Measurements from ENCODE around the gene TNS4.

The TNS4 gene

DNA sequence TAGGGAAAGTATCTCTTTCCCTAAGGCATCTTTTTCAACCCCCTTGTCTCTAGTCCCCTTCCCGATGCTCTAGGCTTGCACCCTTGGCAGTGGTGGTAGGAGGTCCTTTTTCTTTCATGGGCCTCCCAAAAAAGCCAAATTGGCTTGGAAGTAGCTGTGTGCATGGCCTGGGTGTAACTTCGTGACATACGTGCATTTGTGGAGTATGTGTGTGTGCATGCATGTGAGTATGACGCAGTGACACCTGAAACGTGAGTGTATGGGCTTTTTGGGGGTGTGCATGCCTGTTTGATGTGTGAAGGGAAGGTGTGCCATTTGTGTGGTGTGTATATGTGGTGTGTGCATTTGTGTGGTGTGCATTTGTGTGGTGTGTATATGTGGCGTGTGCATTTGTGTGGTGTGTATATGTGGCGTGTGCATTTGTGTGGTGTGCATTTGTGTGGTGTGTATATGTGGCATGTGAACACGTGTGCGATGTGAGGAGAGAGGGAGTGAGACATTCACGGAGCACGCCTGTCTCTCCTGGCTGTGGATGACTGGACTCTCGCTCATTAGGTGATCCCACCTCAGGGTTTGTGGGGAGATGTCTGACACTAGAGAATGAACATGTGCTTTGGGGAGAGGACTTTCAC, 42.5 kb downstream of the TNS4 start:
- Histone ChIP-seq H3K27ac (ENCODE audit: low read length) (no peak overlapping the region), H3K4me1 (ENCODE audit: control insufficient read depth in 1 of 2, insufficient read depth in 2 of 2, low read length in 2 of 2) (peaks cover 29 to 90% of the 10 kb centered on the region in 2 donors)

DNA sequence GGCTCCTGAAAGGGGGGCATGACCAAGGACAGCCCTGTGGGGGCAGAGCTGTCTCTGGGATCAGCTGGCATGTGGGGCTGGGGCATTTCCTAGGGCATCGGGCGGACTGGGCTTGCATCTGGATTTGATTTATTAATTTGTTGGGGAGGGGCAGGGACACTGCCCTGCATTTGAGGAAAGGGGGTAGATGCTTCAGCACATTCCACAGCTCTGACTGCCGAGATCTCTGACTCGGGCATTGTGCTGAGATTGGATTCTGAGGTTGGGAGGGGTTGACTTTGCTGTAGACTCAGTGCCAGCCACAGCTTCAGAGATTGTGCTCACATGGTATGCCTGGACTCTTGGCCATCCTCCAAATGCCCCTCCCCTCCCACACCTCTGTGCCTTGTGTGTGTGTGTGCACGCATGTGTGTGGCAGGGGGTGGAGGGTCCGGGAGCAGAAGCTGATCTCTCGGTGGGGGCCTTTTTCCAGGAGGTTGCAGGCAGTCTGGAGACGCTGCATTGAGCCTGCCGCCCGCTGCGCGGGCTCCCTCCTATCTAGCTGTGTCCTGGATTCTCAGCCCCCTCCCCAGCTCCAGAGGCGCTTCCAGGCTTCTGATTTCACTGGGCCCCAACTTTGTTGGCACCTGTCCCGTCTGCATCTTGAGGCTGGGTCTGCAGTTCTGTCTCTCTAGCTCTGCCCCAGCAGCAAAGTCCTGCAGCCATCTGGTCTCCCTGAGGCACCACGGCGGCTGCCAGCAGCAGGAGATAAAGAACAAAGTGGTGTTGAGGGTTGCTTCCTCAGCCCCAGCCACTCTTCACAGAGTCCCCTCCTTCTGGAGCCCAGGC, 43.2 kb downstream of the TNS4 start:
- peak overlapping the region in 1 of 2 donors; percentile 13 for H3K4me3 ChIP-seq (ENCODE audit: low read depth in 1 of 2, low read length in 2 of 2)
- peaks cover 39% of the 10 kb centered on the region in 2 donors for H3K36me3 ChIP-seq (ENCODE audit: control insufficient read depth in 1 of 2, insufficient read depth in 2 of 2, low read length in 2 of 2)
- peaks cover 29 to 90% of the 10 kb centered on the region in 2 donors for H3K4me1 ChIP-seq (ENCODE audit: control insufficient read depth in 1 of 2, insufficient read depth in 2 of 2, low read length in 2 of 2)
- no peaks in the 10 kb centered on the region for H3K9me3 ChIP-seq (ENCODE audit: control insufficient read depth in 1 of 2, low read length in 2 of 2)
- H3K27ac ChIP-seq (ENCODE audit: low read length): no peak overlapping the region
- no peaks in the 10 kb centered on the region for H3K27me3 ChIP-seq (ENCODE audit: low read depth, low read length)

More for the DNA sequence above, 42.5 kb downstream of the TNS4 start:
- H3K27me3 ChIP-seq (ENCODE audit: low read depth, low read length): no peaks in the 10 kb centered on the region
- H3K9me3 ChIP-seq (ENCODE audit: control insufficient read depth in 1 of 2, low read length in 2 of 2): no peaks in the 10 kb centered on the region
- no peak overlapping the region for H3K4me3 ChIP-seq (ENCODE audit: low read depth in 1 of 2, low read length in 2 of 2)
- peaks cover 31 to 32% of the 10 kb centered on the region in 2 donors for H3K36me3 ChIP-seq (ENCODE audit: control insufficient read depth in 1 of 2, insufficient read depth in 2 of 2, low read length in 2 of 2)

DNA sequence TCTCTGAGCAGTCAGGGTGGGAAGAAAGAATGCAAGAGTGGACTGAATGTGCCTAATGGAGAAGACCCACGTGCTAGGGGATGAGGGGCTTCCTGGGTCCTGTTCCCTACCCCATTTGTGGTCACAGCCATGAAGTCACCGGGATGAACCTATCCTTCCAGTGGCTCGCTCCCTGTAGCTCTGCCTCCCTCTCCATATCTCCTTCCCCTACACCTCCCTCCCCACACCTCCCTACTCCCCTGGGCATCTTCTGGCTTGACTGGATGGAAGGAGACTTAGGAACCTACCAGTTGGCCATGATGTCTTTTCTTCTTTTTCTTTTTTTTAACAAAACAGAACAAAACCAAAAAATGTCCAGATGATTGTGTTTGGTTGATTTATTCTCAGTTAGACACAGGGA, 44.1 kb downstream of the TNS4 start:
- H3K27ac ChIP-seq (ENCODE audit: low read length): peak overlapping the region; percentile 19
- H3K4me1 ChIP-seq (ENCODE audit: control insufficient read depth in 1 of 2, insufficient read depth in 2 of 2, low read length in 2 of 2): peaks cover 32 to 90% of the 10 kb centered on the region in 2 donors
- H3K4me3 ChIP-seq (ENCODE audit: low read depth in 1 of 2, low read length in 2 of 2): peak overlapping the region in 1 of 2 donors; percentile 13
- H3K27me3 ChIP-seq (ENCODE audit: low read depth, low read length): no peaks in the 10 kb centered on the region
- H3K9me3 ChIP-seq (ENCODE audit: control insufficient read depth in 1 of 2, low read length in 2 of 2): no peaks in the 10 kb centered on the region
- peaks cover 40 to 46% of the 10 kb centered on the region in 2 donors for H3K36me3 ChIP-seq (ENCODE audit: control insufficient read depth in 1 of 2, insufficient read depth in 2 of 2, low read length in 2 of 2)

DNA sequence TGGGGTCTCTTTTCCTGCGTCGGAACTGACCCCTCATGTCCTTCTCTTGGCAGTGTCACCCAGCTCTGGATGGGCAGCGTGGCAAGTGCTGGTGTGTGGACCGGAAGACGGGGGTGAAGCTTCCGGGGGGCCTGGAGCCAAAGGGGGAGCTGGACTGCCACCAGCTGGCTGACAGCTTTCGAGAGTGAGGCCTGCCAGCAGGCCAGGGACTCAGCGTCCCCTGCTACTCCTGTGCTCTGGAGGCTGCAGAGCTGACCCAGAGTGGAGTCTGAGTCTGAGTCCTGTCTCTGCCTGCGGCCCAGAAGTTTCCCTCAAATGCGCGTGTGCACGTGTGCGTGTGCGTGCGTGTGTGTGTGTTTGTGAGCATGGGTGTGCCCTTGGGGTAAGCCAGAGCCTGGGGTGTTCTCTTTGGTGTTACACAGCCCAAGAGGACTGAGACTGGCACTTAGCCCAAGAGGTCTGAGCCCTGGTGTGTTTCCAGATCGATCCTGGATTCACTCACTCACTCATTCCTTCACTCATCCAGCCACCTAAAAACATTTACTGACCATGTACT, 44.9 kb downstream of the TNS4 start:
- Histone ChIP-seq H3K36me3 (ENCODE audit: control insufficient read depth in 1 of 2, insufficient read depth in 2 of 2, low read length in 2 of 2) (peaks cover 44 to 50% of the 10 kb centered on the region in 2 donors), H3K9me3 (ENCODE audit: control insufficient read depth in 1 of 2, low read length in 2 of 2) (no peaks in the 10 kb centered on the region), H3K27me3 (ENCODE audit: low read depth, low read length) (no peaks in the 10 kb centered on the region), H3K27ac (ENCODE audit: low read length) (peak overlapping the region; percentile 32), H3K4me3 (ENCODE audit: low read depth in 1 of 2, low read length in 2 of 2) (no peak overlapping the region), H3K4me1 (ENCODE audit: control insufficient read depth in 1 of 2, insufficient read depth in 2 of 2, low read length in 2 of 2) (peaks cover 30 to 88% of the 10 kb centered on the region in 2 donors)

DNA sequence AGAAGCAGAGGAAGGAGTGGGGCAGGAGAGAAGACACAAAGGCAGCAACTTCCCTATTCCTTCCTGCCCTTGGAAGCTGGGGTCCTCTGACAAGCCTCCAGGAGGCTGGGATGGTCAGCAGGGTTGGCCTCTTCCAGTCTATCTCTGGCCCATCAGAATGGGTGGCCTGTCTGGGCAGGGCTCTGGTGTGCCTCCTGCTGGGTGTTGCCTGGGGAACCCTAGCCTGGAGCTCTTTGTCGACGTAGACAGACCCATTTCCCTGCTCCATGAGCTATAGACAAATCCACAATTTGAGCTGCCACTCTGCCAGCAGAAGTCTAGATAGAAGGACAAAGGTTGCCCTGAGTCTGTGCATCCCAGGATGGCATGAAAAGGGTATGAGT, 46.8 kb downstream of the TNS4 start:
- no peak overlapping the region for H3K4me3 ChIP-seq (ENCODE audit: low read depth in 1 of 2, low read length in 2 of 2)
- H3K9me3 ChIP-seq (ENCODE audit: control insufficient read depth in 1 of 2, low read length in 2 of 2): no peaks in the 10 kb centered on the region
- H3K27me3 ChIP-seq (ENCODE audit: low read depth, low read length): no peaks in the 10 kb centered on the region
- peaks cover 31 to 89% of the 10 kb centered on the region in 2 donors for H3K4me1 ChIP-seq (ENCODE audit: control insufficient read depth in 1 of 2, insufficient read depth in 2 of 2, low read length in 2 of 2)
- H3K27ac ChIP-seq (ENCODE audit: low read length): no peak overlapping the region
- H3K36me3 ChIP-seq (ENCODE audit: control insufficient read depth in 1 of 2, insufficient read depth in 2 of 2, low read length in 2 of 2): peaks cover 44 to 50% of the 10 kb centered on the region in 2 donors

DNA sequence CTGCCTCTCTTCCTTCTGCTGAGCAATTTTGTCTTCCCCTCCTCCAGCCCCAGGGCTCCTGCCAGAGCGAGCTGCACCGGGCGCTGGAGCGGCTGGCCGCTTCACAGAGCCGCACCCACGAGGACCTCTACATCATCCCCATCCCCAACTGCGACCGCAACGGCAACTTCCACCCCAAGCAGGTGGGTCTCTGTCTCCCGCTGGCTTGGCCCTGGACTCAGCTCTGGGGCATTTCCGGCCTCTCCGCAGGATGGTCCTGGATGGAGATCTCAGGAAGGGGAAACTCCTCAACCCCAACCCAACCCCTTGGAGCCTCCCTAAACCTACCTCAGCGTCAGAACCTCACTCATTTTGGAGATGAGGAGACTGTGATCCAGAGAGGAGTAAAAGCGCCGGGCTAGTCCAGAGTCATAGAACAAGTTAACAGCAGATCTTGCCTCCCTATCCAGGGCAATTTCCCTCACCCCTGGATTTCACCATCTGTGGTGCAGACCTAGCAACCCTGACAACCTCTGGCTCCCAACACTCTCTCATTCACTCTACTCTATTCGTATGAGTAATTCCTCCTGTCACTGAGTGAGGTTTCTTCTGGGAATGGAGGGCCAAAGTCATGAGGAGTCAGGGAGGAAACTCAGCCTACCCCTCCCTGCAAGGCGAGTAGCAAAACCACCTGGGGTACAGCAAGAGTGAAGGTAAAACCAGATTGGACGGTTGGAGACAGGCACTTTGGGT, 47.4 kb downstream of the TNS4 start:
- peaks cover 33 to 89% of the 10 kb centered on the region in 2 donors for H3K4me1 ChIP-seq (ENCODE audit: control insufficient read depth in 1 of 2, insufficient read depth in 2 of 2, low read length in 2 of 2)
- H3K27ac ChIP-seq (ENCODE audit: low read length): no peak overlapping the region
- H3K4me3 ChIP-seq (ENCODE audit: low read depth in 1 of 2, low read length in 2 of 2): no peak overlapping the region
- H3K9me3 ChIP-seq (ENCODE audit: control insufficient read depth in 1 of 2, low read length in 2 of 2): no peaks in the 10 kb centered on the region
- H3K36me3 ChIP-seq (ENCODE audit: control insufficient read depth in 1 of 2, insufficient read depth in 2 of 2, low read length in 2 of 2): peaks cover 44 to 50% of the 10 kb centered on the region in 2 donors
- no peaks in the 10 kb centered on the region for H3K27me3 ChIP-seq (ENCODE audit: low read depth, low read length)

DNA sequence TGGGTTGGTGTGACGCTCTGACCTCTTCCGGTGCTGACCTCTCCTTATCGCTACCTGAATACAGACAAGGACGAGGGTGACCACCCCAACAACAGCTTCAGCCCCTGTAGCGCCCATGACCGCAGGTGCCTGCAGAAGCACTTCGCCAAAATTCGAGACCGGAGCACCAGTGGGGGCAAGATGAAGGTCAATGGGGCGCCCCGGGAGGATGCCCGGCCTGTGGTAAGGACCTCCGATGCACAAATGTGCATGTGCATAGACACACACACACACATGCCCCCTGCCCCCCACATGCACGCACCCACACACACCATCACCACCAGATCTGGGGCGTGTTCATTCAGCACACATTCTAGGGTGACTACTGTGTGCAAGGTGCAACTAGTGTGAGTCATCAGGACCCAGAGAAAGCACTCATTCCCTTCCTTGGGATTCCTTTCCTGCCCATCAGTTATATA, 48.5 kb downstream of the TNS4 start:
- Histone ChIP-seq H3K27ac (ENCODE audit: low read length) (peak overlapping the region; percentile 68), H3K4me3 (ENCODE audit: low read depth in 1 of 2, low read length in 2 of 2) (peak overlapping the region in 1 of 2 donors; percentile 26), H3K9me3 (ENCODE audit: control insufficient read depth in 1 of 2, low read length in 2 of 2) (no peaks in the 10 kb centered on the region), H3K4me1 (ENCODE audit: control insufficient read depth in 1 of 2, insufficient read depth in 2 of 2, low read length in 2 of 2) (peaks cover 44 to 89% of the 10 kb centered on the region in 2 donors), H3K36me3 (ENCODE audit: control insufficient read depth in 1 of 2, insufficient read depth in 2 of 2, low read length in 2 of 2) (peaks cover 50 to 52% of the 10 kb centered on the region in 2 donors), H3K27me3 (ENCODE audit: low read depth, low read length) (no peaks in the 10 kb centered on the region)

DNA sequence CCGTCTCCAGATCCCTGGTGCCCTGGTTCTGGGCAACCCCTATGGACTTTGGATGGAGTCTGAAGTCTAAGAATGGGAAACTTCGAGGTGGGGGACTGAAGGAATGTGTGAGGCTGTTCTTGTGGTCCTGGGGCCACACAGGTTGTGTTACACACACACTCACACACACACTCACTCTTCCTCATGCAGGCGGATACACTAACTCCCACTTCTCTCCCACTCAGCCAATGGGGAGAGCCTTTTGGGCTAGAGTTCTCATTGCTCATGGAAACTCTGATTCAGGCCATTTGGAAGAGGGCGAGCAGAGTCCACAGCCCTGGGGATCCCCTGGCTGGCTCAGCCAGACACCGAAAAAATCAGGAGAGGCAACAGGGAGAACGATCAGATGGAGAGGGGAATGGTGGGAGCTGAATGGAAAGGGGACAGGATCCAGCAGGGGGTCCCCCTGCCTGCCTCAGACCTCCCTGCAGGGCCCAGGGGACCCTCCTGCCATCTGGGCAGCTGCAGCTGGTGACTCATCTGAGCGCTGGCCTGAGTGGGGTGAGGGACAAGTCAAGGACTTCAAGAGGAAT, 49.1 kb downstream of the TNS4 start:
- H3K9me3 ChIP-seq (ENCODE audit: control insufficient read depth in 1 of 2, low read length in 2 of 2): no peaks in the 10 kb centered on the region
- H3K4me1 ChIP-seq (ENCODE audit: control insufficient read depth in 1 of 2, insufficient read depth in 2 of 2, low read length in 2 of 2): peaks cover 41 to 89% of the 10 kb centered on the region in 2 donors
- no peaks in the 10 kb centered on the region for H3K27me3 ChIP-seq (ENCODE audit: low read depth, low read length)
- peaks cover 45 to 46% of the 10 kb centered on the region in 2 donors for H3K36me3 ChIP-seq (ENCODE audit: control insufficient read depth in 1 of 2, insufficient read depth in 2 of 2, low read length in 2 of 2)
- peak overlapping the region in 1 of 2 donors; percentile 26 for H3K4me3 ChIP-seq (ENCODE audit: low read depth in 1 of 2, low read length in 2 of 2)
- H3K27ac ChIP-seq (ENCODE audit: low read length): peak overlapping the region; percentile 68

DNA sequence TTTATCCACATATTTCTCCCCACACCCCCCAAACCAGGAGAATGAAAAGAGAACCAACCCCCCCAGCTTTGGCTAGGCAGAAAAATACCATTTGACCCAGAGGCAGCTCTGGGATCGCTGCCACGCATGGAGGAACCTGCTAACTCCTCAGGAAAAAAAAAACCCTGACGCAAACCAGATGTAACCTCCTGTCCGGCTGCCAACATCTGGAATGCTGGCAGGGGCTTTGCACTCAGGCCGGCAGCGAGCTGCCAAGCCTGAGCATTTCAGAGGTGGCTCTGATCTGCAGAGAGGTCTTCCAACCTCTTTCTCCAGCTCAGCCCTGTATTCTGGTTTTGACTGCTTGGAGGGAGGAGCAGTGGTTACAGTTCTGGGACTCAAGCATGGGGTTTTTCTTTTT, 50.0 kb downstream of the TNS4 start:
- H3K4me3 ChIP-seq (ENCODE audit: low read depth in 1 of 2, low read length in 2 of 2): peak overlapping the region; percentile 31 to 46
- H3K27ac ChIP-seq (ENCODE audit: low read length): peak overlapping the region; percentile 65
- H3K4me1 ChIP-seq (ENCODE audit: control insufficient read depth in 1 of 2, insufficient read depth in 2 of 2, low read length in 2 of 2): peaks cover 32 to 89% of the 10 kb centered on the region in 2 donors
- H3K36me3 ChIP-seq (ENCODE audit: control insufficient read depth in 1 of 2, insufficient read depth in 2 of 2, low read length in 2 of 2): peaks cover 36 to 37% of the 10 kb centered on the region in 2 donors
- no peaks in the 10 kb centered on the region for H3K9me3 ChIP-seq (ENCODE audit: control insufficient read depth in 1 of 2, low read length in 2 of 2)
- H3K27me3 ChIP-seq (ENCODE audit: low read depth, low read length): no peaks in the 10 kb centered on the region

DNA sequence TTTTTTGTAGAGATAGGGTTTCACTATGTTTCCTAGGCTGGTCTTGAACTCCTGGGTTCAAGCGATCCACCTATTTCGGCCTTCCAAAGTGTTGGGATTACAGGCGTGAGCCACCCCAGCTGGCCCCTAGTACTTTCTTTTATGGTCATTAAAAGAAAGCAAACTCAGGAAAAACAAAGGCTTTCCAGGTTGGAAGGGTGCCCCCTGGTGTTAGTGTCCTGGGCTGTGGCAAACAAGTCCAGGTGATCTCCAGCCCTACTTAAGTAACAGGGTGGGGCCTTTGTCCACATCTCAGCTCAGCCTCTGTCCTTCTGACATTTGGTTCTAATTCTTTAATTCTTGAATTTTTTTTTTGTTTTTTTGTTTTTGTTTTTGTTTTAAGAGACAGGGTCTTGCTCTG, 51.2 kb downstream of the TNS4 start:
- Histone ChIP-seq H3K4me3 (ENCODE audit: low read depth in 1 of 2, low read length in 2 of 2) (peak overlapping the region in 1 of 2 donors; percentile 7), H3K9me3 (ENCODE audit: control insufficient read depth in 1 of 2, low read length in 2 of 2) (no peaks in the 10 kb centered on the region), H3K27me3 (ENCODE audit: low read depth, low read length) (no peaks in the 10 kb centered on the region), H3K36me3 (ENCODE audit: control insufficient read depth in 1 of 2, insufficient read depth in 2 of 2, low read length in 2 of 2) (peaks cover 28 to 30% of the 10 kb centered on the region in 2 donors), H3K4me1 (ENCODE audit: control insufficient read depth in 1 of 2, insufficient read depth in 2 of 2, low read length in 2 of 2) (peaks cover 31 to 82% of the 10 kb centered on the region in 2 donors), H3K27ac (ENCODE audit: low read length) (peak overlapping the region; percentile 65)

All from muscle layer of duodenum (tissue), 2 donors.